GM12801 (cell line): Measurements from ENCODE around the gene ATXN1.

ENCODE experiments used
- CTCF ChIP-seq: IDR thresholded peaks from one replicate; pipeline ENCODE4 v1.5.1; 2011; ENCODE audit warnings: control low read depth; ENCODE audit not compliant: insufficient read length; ENCODE audit errors: extremely low read depth

Gene ATXN1

GRCh38 chr6:16324184-16324583 lies 437.1 kb downstream of the ATXN1 start:
- no peak for TF ChIP-seq CTCF

GRCh38 chr6:16322666-16323312 lies 438.5 kb downstream of the ATXN1 start:
- no peak for TF ChIP-seq CTCF

- no peak for TF ChIP-seq CTCF
These were observed 439.4 kb downstream of the ATXN1 start for GRCh38 chr6:16321826-16322225.

GRCh38 chr6:16321341-16321710 lies 439.9 kb downstream of the ATXN1 start:
- no peak for TF ChIP-seq CTCF

GRCh38 chr6:16320533-16321340 lies 440.5 kb downstream of the ATXN1 start:
- no peak for TF ChIP-seq CTCF

GRCh38 chr6:16319813-16320532 lies 441.3 kb downstream of the ATXN1 start:
- no peak for TF ChIP-seq CTCF

GRCh38 chr6:16318953-16319720 lies 442.1 kb downstream of the ATXN1 start:
- no peak for TF ChIP-seq CTCF
